Measurements from ENCODE around the gene HELZ.
"Not testable (repeated sequence)": the region's sequence is repeated elsewhere in the genome, so short reads cannot be mapped to it uniquely, and the experiment has no call there.

The HELZ gene

GRCh38 chr17:67180275-67180674 lies 64.7 kb downstream of the HELZ start:
- no peak for DNase-seq

- no peak for DNase-seq
Measured at GRCh38 chr17:67178555-67178954, 66.4 kb downstream of the HELZ start.

- DNase-seq: no peak
Measured at GRCh38 chr17:67177732-67178131, 67.3 kb downstream of the HELZ start.

- no peak for DNase-seq
Measured at GRCh38 chr17:67174190-67174589, 70.8 kb downstream of the HELZ start.

GRCh38 chr17:67171560-67171959 lies 73.4 kb downstream of the HELZ start:
- DNase-seq: no peak

- no peak for DNase-seq
Measured at GRCh38 chr17:67168496-67168895, 76.5 kb downstream of the HELZ start.

GRCh38 chr17:67165201-67165600 lies 79.8 kb downstream of the HELZ start:
- DNase-seq: no peak

GRCh38 chr17:67164302-67164701 lies 80.7 kb downstream of the HELZ start:
- DNase-seq: no peak

GRCh38 chr17:67162771-67163170 lies 82.2 kb downstream of the HELZ start:
- DNase-seq: no peak

- no peak for DNase-seq
Measured at GRCh38 chr17:67161573-67161972, 83.4 kb downstream of the HELZ start.

- DNase-seq: no peak
Measured at GRCh38 chr17:67160791-67161190, 84.2 kb downstream of the HELZ start.

GRCh38 chr17:67157732-67158639 lies 87.0 kb downstream of the HELZ start:
- DNase-seq: no peak

GRCh38 chr17:67156269-67157199 lies 88.5 kb downstream of the HELZ start:
- no peak for DNase-seq

- DNase-seq: no peak
Measured at GRCh38 chr17:67152824-67153223, 92.2 kb downstream of the HELZ start.

- no peak for DNase-seq
Measured at GRCh38 chr17:67151717-67152116, 93.3 kb downstream of the HELZ start.

GRCh38 chr17:67150826-67151225 lies 94.2 kb downstream of the HELZ start:
- no peak for DNase-seq

- DNase-seq: no peak
Measured at GRCh38 chr17:67148352-67148751, 96.6 kb downstream of the HELZ start.

GRCh38 chr17:67145183-67145805 lies 99.7 kb downstream of the HELZ start:
- DNase-seq: no peak

GRCh38 chr17:67143318-67143717 lies 101.7 kb downstream of the HELZ start:
- no peak for DNase-seq

- not testable (repeated sequence) for DNase-seq
Measured at GRCh38 chr17:67142030-67142429, 103.0 kb downstream of the HELZ start.

GRCh38 chr17:67139784-67140665 lies 105.0 kb downstream of the HELZ start:
- DNase-seq: no peak

GRCh38 chr17:67139289-67139688 lies 105.7 kb downstream of the HELZ start:
- DNase-seq: no peak

Measured in CD4-positive, alpha-beta T cell treated with Interleukin-10 for 1 hour (primary cell).